Middle frontal gyrus (tissue), 1 donor: ENCODE results near the gene CBLN2.

Experiments
- DNase-seq: peaks from one replicate; pipeline ENCODE4 v3.0.0-alpha.2; 2015; ENCODE audit warnings: low spot score; ENCODE audit errors: extremely low spot score

CBLN2 gene

GRCh38 chr18:72544092-72544886 is at the start of gene CBLN2:
TSS of gene CBLN2 (minus strand) at chr18:72544342. CDS start at chr18:72542160, 2,182 bp downstream.
- peak; percentile 68 for DNase-seq

DNA sequence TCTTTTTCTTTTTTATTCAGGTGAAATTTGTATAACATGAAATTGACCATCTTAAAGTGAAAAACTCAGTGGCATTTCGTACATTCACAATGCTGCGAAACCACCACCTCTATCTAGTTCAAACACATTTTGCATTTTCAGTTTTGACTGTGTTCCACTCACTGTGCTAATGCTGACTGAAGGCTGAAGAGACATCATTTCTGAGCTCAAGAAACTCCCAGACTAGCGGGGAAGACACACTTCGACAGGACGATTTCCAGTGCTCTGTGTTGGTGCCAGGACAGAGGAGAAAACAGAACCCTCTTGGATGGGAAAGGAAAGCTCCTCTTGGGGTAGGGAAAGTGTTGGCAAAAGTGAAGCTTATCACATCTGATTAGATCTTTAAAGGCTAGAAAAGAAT is 44.2 kb upstream of the CBLN2 start:
- no peak for DNase-seq

GRCh38 chr18:72584787-72585186 is 40.6 kb upstream of the CBLN2 start:
- no peak for DNase-seq

DNA sequence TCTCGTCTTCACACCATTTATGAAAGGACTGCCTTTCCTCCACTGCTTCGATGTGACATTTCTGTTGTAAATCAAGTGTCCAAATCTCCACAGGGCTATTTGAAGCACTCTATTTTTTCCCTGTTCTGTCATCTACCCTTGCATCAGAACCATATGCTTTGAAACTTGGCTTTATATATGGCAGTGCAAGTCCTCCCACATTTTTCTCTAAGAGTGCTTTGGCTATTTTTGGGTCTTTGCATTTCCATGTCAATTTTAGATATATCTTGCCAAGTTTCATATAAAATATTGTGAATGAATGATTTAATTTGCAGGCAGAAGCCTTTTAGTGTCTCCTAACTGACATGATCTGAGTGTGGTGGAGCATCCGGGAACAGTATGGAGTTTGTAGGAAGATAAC is 37.8 kb upstream of the CBLN2 start:
- DNase-seq, result no peak

DNA sequence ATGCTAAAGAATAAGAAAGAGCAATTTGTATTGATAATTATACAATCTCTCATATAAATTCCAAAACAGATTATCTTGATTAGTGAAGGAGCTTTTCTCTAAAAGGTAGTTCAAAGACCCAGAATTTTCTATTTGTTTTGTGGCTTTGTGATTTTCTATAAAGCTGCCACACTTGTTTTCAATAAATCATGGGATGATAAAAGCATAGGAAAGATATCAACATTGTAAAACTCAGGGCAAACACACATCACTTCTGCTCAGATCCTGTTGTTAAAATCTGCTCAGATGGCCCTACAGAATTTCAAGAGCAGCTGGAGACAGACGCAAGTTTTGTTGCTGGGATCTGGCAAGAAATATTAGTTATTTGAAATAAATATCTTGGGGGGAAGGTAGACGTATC is 28.8 kb upstream of the CBLN2 start:
- DNase-seq, result no peak

DNA sequence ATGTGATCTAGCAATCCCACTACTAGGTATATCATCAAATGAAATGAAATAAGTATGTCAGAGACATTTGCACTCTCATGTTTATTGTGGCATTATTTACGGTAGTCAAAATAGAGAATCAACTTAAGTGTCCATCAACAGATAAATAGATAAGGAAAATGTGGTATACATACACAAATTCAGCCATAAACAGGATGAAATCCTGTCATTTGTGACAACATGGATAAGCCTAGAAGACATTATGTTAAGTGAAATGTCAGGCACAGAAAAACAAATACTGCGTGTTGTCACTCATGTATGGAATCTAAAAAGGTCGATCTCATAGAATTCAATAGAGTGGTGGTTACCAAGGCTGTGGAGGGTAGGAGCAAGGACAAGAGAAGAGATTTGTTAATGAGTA is 22.1 kb upstream of the CBLN2 start:
- DNase-seq, result no peak

DNA sequence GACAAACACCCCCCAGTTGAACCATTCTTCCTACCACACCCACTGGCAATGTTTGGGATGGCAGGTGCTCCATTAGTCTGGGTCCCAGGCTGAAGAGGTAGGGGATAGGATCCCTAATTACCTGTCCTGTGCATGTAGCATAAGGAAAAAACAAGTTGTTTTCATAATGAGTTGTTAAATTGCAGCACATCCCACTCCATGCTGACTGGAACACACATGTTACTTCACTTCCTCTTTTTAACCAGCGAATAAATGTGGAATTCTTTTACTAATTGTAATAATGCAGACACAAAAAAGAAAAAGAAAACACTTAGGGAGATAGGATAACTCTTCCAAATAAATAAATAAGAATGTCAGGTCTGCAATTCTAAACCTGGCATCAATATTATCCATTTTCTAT is 11.8 kb upstream of the CBLN2 start:
- no peak for DNase-seq

GRCh38 chr18:72555101-72555500 is 11.0 kb upstream of the CBLN2 start:
- no peak for DNase-seq

DNA sequence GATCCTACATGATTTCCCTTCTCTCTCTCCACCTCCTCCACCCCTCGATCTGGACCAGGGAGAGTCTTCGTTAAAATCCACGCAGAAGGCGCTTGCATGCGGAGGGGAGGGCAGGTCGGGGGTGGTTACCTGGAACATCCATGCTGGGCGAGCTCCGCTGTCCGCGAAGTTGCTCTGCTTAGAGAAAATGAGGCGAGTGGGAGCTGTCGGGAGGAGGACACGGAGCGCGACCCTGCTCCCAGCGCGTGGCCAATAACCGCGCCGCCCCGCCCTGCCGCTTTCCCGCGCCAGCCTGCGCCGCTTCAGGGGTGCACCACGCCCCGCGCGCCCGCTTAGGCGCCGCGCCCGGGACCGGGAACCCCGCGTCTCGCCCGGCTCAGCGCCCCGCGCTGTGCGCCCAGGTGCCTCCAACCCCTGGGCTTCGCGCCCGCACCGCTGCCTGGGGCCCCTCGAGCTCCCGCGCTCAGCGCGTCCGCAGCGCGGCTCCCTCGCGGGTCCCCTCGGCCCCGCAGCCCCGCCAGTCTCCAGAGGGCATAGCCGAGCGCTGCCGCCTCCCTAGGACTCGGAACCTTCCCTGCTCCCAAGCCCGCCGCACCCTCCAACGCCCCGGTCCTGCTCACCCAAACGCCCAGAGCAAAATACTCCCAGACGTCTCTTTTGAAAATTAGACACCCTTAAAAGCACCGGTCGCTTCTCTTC is 636 bp downstream of the CBLN2 start:
- DNase-seq, result no peak

- DNase-seq, result no peak
Observed at GRCh38 chr18:72542984-72543356, 1.2 kb downstream of the CBLN2 start.

- no peak for DNase-seq
Observed at GRCh38 chr18:72542342-72542741, 1.8 kb downstream of the CBLN2 start.

DNA sequence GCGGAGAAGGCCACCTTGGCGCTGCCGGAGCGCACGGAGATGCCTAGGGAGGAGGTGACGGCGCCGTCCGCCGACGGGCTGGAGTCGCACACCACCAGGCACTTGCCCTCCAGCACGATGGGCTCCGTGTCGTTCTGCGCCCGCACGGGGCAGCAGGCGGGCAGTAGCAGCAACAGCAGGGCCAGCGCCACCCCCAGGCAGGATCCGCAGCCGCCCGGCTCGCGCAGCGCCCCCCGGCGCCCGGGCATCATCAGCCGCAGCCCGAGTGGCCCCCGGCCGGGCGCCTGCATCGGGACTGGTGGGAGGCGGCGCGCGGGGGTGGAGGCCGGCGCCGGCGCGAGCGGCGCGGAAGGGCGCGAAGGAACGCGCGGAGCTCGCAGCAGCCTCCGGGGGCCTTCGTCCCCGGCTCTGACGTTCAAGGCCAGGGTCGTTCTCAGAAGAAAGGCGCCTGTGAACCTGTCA is 2.2 kb downstream of the CBLN2 start:
- DNase-seq, result no peak

GRCh38 chr18:72539901-72540300 is 4.2 kb downstream of the CBLN2 start:
- peak; percentile 41 for DNase-seq

GRCh38 chr18:72530622-72531021 is 13.5 kb downstream of the CBLN2 start:
- DNase-seq, result no peak

DNA sequence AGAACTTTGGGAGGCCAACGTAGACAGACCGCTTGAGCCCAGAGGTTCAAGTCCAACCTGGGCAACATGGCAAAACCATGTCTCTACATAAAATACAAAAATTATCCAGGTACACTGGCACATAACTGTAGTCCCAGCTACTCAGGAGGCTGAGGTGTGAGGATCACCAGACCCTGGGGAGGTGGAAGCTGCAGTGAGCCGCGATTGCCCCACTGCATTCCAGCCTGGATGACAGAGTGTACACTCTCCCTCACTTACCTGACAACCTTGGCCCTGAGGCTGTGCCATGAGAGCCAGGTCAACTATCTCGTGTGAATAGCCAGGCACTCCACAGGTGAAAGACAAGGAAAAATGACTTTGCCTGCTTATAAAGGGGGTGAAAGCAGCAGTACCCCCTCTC is 39.3 kb downstream of the CBLN2 start:
- no peak for DNase-seq

GRCh38 chr18:72502671-72503431 is 41.3 kb downstream of the CBLN2 start:
- DNase-seq, result no peak

- no peak for DNase-seq
Observed at GRCh38 chr18:72492497-72492896, 51.6 kb downstream of the CBLN2 start.
